Hematopoietic multipotent progenitor cell (in vitro differentiated cells): Measurements from ENCODE around the gene MYRF. TPM values are rescaled to one million over a fixed set of nuclear protein-coding genes. Genes with fewer than 3 reads are reported as not detected.

Source experiments
- DNase-seq, 3 donors: peaks; one replicate each; pipeline ENCODE4 v3.0.0-alpha.2; 2011 to 2015; ENCODE audit warnings: low read depth in 2 of 3, low spot score in 2 of 3
- total RNA-seq: library from RNA; depleted of rRNA; stranded (reverse); fragments of >200 nt; gene quantifications from one replicate; pipeline ENCODE4 v1.2.3, GENCODE V29; 2012

MYRF gene
- total RNA-seq, 1 donor: 0.27 TPM

DNA sequence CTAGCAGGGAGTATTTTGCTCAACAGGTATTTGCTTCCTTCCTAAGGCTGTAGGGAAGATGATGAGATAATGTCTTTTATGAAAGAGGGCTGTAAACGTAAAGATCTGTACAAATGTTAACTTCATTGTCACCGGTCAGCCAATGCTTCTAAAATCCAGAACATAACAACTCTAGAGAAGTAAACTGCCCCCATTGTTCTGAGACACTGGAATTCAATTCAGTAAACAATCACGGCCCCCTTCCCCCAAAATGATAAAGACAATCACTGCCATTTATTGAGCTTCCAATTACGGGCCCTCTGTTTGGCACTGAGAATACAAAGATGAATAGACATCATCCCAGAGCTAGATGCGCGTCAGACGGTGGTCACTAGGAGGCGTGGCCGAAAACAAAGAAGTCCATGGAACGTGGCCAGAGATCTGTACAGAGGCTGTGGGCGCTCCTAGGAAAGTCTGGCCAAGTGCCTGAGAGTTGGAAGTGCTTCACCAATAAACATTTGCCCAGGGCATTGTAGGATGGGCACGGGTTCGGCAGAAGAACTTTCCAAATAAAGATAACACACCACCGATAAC, 39.4 kb downstream of the MYRF start:
- DNase-seq: peak in 2 of 3 donors; percentile 66 to 79

DNA sequence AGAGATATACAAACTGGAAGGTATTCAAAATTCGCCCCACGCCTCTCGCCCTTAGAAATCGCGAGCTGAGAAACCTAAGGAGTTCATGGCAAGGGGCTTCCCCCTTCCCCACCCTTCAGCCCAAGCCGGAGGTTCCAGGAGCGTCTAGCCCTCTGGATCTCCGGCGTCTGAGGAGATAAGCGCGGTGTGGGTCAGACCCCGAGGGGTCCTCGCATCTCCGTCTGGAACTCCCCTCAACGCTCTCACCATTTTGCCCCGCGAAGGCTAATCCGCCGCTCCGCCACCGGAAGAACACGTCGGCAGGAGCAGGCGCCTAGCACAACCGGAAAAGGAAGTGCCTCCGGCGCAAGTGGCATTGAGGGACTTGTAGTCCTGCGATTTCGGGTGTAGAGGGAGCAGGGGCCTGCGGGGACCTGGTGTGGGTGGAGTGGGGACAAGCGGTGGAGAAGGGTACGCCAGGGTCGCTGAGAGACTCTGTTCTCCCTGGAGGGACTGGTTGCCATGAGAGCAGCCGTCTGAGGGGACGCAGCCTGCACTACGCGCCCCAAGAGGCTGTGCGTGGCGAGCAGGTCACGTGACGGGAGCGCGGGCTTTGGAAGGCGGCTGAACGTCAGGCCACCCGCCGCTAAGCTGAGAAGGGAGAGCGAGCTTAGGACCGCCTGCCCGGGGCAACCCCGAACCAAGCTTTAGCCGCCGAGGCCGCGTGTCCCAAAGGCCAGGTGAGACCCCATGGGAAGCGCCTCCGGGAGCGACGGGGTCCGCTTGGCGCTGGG, 40.1 kb downstream of the MYRF start, which contains the start of the genes FEN1 and TMEM258:
Gene FEN1 (plus strand): TSS at position 602 of the 773 bp plus-strand sequence. CDS start 2,451 bp downstream, outside the sequence.
Gene TMEM258 (minus strand): TSS at position 290 of the 773 bp plus-strand sequence. CDS start 41 bp downstream, at position 249.
- DNase-seq: peak; percentile 85 to 95 (median 91)

DNA sequence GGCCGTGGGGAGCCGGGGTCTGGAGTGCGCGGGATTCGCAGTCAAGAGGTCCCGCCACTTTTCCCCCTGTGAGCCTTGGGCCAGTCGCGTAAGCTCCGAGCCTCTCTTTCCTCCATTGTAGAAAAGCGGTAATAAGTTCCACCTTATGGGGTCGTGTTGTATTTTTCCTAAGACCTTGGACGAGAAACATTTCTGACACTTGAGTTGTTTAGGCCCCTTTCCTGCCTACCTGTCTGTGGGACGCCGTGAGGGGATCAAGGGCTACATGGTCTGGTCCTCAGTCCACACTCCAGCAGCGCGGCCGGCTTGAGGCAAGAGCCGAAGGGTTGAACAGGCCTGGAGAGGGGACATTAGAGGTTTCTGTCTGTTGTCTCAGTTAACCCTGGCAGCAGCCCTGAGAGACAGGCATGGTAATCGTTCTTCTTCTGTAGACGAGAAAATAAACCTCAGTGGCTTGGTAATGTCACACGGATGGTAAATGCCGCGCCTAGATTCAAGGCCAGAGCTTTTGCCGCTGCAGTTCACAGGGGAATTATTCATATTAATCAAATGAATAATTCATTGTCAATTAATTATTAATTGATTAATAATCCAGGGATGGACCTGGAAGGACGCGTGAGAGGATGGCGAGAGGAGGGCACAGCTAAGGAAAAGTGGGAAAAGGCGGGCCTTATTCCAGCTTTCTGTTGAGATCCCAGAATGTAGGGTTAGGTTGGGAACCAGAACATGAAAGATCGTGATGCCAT, 40.8 kb downstream of the MYRF start:
- DNase-seq: no peak

DNA sequence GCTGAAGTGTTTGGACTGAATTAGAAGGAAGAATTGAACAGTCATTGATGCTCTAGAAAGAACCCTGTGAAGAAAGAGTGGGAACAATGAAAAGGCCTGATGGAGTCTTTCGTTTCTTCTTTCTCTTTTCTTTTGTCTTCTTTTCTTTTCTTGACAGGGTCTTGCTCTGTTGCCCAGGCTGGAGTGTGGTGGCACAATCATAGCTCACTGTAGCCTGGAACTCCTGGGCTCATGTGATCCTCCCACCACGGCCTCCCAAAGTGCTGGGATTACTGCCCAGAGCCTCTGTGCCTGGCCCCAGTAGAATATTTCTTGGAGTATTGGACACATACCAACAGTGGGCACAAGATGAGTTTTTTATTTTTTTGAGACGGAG, 41.4 kb downstream of the MYRF start:
- no peak for DNase-seq

DNA sequence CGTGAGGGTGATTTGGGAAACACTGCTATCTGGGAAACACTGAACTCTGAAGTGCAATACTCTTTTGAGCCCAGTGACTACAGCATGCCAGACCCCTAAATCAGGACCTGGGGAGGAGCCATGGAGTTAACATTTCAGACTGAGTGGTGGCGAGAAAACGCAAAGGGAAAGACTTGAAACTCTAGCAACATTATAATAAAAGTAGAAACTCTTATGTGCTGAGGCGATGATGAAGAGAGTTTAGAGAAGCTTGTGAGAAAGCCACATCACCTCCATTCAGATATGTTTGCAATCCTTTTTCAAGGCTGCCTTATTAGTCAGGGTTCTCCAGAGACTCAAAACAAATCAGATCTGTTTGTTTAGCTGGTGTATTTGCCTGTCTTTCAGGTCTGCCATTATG, 42.1 kb downstream of the MYRF start:
- no peak for DNase-seq

DNA sequence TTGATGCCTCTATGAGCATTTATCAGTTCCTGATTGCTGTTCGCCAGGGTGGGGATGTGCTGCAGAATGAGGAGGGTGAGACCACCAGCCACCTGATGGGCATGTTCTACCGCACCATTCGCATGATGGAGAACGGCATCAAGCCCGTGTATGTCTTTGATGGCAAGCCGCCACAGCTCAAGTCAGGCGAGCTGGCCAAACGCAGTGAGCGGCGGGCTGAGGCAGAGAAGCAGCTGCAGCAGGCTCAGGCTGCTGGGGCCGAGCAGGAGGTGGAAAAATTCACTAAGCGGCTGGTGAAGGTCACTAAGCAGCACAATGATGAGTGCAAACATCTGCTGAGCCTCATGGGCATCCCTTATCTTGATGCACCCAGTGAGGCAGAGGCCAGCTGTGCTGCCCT, 43.0 kb downstream of the MYRF start:
- DNase-seq: no peak

DNA sequence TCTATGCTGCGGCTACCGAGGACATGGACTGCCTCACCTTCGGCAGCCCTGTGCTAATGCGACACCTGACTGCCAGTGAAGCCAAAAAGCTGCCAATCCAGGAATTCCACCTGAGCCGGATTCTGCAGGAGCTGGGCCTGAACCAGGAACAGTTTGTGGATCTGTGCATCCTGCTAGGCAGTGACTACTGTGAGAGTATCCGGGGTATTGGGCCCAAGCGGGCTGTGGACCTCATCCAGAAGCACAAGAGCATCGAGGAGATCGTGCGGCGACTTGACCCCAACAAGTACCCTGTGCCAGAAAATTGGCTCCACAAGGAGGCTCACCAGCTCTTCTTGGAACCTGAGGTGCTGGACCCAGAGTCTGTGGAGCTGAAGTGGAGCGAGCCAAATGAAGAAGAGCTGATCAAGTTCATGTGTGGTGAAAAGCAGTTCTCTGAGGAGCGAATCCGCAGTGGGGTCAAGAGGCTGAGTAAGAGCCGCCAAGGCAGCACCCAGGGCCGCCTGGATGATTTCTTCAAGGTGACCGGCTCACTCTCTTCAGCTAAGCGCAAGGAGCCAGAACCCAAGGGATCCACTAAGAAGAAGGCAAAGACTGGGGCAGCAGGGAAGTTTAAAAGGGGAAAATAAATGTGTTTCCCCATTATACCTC, 43.6 kb downstream of the MYRF start:
- DNase-seq: no peak

DNA sequence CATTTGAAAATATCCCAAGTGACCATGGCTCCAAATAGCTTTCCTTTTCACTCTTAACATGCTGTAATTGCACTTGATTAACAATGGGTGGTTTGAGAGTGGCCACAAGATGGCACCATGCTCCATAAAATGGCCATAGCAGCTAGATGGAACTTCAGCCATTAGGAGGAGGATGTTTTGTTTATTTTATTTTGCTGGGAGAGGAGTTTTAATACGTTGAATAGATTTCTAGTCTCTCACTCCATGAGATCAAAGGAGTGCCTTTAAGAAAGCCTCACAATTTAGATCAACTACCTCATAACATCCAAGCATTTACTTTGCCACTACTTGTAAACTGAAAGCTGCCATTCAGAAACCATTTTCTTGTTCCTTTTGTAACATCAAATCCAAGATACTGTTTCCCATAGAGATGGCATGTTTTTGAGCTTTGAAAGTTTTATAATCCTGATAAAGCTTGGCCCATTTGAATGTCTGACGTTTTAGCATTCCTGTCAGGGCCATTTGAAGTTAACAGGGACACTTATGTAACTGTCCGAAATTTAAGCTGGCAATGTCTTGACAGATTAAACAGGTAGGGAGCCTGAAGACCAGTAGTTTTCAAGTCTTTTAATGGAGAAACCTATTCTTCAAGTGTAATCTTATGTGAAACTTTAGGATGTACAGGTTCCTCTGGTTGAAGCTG, 45.0 kb downstream of the MYRF start:
- peak in 2 of 3 donors; percentile 79 to 91 for DNase-seq

DNA sequence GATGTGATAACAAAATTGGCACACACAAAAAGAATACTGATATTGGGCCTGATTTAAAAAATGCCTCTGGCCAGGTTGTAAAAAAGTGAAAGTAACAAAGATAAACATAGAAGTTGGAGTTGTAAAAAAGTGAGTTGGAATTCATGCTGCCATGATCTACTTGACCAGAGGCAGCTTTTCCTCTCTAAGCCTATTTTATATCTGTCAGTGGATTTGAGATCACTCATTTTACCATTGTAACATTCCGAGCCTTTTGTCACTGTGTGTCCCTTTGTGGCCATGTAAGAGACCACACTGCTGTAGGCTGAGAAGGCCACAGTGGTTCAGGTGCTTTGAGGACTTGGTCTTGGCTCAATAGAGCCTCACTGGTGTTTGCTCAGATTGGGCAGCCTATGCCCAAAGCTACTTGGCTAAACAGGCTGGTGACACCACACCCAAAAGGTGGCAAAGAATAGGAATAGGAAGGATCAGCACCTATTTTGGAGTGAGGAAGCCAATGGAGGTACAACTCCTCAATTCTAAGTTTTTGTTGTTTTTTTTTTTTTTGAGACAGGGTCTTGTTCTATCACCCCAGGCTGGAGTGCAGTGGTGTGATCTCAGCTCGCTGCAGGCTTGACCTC, 47.3 kb downstream of the MYRF start:
- DNase-seq: no peak

DNA sequence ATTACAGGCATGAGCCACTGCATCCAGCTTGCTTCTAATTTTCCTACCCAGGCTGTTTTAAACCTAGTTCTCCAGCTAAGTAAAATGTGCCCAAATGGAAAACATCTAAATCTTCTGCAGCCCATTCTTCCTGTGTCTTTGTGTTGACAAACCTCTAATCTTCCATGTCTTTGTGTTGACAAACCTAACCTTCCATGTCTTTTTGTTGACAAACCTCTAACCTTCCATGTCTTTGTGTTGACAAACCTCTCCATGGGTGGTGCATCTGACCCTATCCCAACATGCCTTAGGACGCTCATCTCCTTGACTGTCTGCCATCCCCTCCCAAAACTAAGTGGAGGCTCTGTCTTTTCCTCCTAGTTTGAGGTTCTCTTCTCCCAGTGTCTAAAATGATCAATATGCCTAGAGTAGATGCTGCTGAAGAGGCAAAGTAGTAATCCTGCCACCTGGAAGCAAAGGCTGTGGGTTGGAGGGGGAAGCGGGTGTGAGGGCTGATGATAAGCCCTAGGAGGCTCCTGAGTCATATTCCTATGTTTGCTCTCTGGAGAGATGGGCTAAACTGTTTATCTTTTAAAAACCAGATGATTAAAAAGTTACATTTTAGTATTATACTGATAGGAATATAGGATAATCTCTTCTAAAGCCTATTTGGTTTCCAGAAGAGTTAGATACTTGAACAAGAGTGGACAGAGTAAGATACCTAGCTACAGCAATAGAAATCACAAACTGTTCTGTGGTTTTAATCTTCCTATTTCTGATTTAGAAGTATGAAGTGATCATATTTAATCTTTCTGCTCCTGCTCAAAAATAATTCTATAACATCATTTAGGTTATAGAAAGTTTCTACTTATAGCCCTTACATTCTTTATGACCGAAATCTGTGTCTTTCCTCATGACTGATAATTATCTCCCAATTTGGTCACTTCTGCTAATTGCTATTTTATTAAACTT, 48.2 kb downstream of the MYRF start:
- DNase-seq: no peak

DNA sequence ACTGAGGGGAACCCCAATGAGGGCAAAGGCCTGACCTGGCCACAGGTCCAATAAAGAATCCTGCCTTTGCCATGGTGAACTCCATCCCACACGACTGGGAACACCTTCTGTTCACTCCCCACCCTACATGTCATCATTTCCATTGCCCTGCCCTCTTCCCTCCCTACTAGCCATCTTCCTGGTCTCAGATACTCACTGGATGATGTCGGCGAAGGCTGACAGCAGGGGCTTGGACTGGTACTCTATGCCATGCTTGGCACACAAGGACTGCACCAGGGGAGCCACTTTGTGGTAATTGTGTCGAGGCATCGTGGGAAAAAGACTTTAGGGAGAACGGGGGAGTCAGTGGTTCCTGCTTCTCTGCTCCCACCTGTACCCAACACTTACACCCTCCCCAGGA, 50.2 kb downstream of the MYRF start:
- no peak for DNase-seq

DNA sequence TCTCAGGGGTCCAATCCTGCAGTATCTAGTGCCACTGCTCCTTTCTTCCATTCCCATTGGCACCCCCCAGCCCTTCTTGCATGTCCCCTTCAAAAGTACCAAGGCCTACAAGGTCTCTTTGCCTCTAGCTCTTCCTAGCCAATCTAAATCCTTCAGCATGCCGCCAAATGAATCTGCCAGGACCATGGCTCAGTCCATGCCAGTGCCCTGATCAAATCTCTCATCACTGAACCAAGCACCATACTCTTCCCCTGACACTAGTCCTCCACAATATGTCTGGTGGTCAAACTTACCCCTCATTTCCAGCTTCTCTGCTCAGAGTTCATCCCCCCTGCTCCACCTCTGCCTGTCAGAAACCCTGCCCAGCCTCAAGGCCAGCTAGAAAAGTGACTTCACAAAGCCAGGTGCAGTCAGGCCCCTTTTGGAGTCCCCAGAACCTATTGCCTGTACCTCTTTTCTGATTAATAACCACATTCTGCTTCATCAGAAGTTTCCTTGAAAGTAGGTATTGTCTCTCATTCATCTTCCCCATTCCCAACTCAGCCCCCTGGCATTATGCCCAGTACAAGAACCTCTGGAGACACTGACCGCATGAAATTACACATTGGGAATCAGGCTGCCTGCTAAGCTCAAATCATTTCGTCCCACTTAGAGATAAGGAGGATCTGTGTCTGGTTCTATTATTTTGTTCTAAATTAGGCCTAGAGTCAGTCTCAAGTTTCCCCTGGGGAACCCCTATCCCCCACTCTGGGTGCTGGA, 51.6 kb downstream of the MYRF start:
- no peak for DNase-seq

DNA sequence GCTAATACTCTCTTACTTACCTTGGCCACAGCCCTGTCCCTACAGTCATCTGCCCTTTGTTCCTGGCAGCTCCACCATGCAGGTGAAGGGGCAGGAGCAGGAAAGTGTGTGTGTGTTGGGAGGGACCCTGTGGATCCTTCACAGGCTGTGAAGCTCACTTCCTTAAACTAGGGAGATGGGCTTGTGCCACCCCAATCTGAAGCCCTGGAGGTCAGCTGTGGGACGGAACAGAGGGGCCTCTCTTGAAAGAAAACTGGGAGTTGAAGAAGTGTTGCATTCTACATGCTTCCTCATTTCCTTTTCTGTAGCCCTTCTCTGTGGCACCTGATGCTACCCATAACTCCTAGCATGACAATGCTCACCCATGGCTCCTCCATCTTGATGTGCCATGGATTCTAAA, 52.7 kb downstream of the MYRF start:
- no peak for DNase-seq

DNA sequence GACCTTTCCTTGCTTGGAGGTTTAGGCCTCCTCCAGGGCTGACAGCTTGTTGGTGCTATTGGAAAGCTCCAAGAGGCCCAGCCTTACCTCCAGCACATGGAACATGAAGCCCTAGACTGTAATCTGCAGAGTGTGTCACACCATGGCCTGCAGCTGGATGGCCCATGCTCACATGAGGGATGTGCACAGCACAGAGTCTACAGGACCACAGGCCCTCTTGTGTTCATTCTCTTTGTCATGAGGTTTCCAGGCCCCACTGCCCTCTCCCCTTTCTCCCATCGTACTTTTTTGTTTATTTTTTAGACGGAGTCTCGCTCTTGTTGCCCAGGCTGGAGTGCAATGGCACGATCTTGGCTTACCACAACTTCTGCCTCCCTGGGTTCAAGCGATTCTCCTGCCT, 54.3 kb downstream of the MYRF start:
- no peak for DNase-seq

DNA sequence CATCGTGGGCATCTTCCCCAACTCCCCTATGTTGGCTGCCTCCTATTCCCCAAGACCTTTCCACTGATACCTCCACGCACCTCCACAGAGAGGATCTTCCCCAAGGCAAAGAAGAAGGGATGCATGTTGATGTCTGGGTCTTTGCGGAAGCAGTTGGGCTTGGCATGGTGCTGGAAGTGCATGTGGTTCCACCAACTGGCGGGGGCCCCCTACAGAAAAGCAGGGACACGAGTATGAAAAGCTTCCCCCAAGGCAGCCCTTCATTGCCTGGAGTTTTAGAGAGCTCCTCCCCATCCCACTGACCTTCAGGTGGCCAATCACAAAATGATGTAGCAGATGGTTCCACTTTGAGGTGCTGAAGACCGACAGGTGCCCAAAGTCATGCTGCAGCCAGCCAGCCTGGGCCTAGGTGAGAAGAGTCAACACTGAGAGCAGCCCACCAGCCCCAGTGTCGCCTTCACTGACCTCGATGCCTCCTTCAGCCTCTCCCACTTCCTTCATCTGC, 58.3 kb downstream of the MYRF start:
- DNase-seq: no peak

DNA sequence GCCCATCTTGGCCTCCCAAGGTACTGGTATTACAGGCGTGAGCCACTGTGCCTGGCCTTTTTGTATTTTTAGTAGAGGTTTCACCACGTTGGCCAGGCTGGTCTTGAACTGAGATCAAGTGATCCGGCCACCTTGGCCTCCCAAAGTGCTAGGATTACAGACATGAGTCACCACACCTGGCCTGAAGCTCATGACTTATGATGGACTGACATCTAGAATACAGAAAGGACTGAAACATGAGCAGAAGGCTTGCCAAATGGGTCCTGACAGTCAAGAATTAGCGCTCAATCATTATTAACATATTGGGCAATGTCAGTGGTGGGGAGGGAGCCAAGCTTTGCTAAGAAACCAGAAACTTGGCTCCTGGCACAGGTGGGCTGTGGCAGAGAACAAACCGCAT, 59.4 kb downstream of the MYRF start:
- DNase-seq: no peak

DNA sequence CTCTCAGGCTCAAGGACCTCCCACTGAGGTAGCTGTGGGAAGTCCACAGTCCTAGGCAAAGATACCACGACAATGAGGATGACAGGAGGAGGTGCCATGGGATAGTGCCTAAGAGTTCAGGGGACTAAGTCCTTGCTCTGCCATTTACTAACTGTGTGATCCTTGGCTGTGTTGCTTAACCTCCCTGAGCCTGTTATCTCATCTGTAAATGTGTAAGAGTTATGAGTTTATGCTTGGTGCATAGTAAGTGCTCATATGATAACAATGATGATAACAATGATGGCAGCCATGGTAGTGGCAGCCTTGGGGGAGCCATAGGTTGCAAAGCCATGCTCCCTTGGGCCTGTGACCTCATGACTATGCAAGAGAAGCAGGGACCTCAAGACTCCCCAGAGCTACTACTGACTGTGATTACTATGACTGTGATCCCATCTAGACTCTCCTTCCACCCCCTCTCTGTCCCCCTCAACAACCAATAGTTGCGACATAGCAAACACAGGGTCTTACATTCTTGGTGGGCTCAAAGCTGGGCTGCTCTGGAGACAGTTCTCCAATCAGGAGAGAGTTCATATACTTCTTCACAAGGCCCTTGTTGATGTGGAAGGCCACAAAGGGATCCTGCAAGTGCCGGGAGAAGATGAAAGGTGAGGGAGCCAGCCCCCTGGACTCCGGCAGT, 60.4 kb downstream of the MYRF start:
- no peak for DNase-seq
